Calu3 (cell line): ENCODE data around the gene INCENP. TPM values are rescaled to one million over a fixed set of nuclear protein-coding genes. Genes with fewer than 3 reads are reported as not detected.
A peak's percentile ranks its signal among the peaks of the same experiment; 100 is the strongest.

Experiments used
- BruUV-seq: library from RNA; stranded (reverse); fragments of 400-500 nt; replicated peaks from 2 replicates; lab custom pipeline; 2021; lab: Mats Ljungman, UMichigan
- CTCF ChIA-PET: fragments of 300-600 bp; sonication (Branson Sonifier 250); formaldehyde crosslinking; loops from one replicate; lab custom pipeline; 2022; ENCODE audit warnings: antibody characterized with exemption; lab: Charles Lee
- DNase-seq: peaks from one replicate; pipeline ENCODE4 v3.0.0; 2022
- H3K27ac Mint-ChIP-seq: one replicate; pipeline ENCODE4 v1.8.0; 2022; ENCODE audit warnings: mixed read lengths; ENCODE audit not compliant: unreplicated experiment
- H3K27me3 Mint-ChIP-seq: one replicate; pipeline ENCODE4 v1.8.0; 2022; ENCODE audit warnings: mixed read lengths; ENCODE audit not compliant: unreplicated experiment
- H3K36me3 Mint-ChIP-seq: one replicate; pipeline ENCODE4 v1.8.0; 2022; ENCODE audit warnings: mild to moderate bottlenecking, moderate library complexity, mixed read lengths; ENCODE audit not compliant: insufficient read depth, unreplicated experiment
- H3K4me1 Mint-ChIP-seq: one replicate; pipeline ENCODE4 v1.8.0; 2022; ENCODE audit warnings: mild to moderate bottlenecking, low read depth, mixed read lengths; ENCODE audit not compliant: unreplicated experiment
- H3K4me3 Mint-ChIP-seq: one replicate; pipeline ENCODE4 v1.8.0; 2022; ENCODE audit warnings: mild to moderate bottlenecking, low read depth, moderate library complexity, mixed read lengths; ENCODE audit not compliant: unreplicated experiment
- H3K9me3 Mint-ChIP-seq: one replicate; pipeline ENCODE4 v1.8.0; 2022; ENCODE audit warnings: low read depth, mixed read lengths; ENCODE audit not compliant: unreplicated experiment
- intact Hi-C: fragments of 100-400 bp; cut with micrococcal nuclease; formaldehyde crosslinking; loops from one replicate; pipeline ENCODE4 v1.10.0; 2022; ENCODE audit not compliant: unreplicated experiment
- total RNA-seq: library from RNA; stranded (reverse); gene quantifications from 2 replicates; pipeline ENCODE4 v1.2.3, GENCODE V29; 2022
- TF ChIP-seq, protein P1 (sequence below): fragments of 200-600 bp; IDR thresholded peaks from one replicate; pipeline ENCODE4 v1.8.0; 2022; ENCODE audit warnings: antibody characterized with exemption; ENCODE audit not compliant: unreplicated experiment

Gene INCENP
- total RNA-seq, 1 experiment from 2014 or later, result 115 TPM

DNA sequence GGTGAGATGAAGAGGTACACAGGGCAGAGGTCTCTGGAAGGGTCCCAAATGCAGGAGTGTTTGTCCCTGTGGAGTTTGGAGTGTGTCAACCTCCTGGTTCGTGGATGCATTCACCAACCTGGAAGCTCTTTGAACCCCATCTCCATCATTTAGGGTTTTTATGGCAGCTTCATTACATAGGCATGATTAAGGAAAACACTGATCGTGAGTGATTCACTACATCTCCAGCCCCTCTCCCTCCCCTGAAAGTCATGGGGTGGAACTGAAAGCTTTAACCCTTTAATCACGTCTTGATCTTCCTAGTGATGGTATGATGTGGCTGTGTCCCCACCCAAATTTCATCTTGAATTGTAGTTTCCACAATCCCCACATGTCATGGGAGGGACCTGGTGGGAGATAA is 19.8 kb upstream of the INCENP start:
- no TSS peak for BruUV-seq
- CTCF ChIA-PET, result interaction anchor here (0.6 kb wide), 1 partner anchor 237 kb away, joined by 3 read pairs; no protein-coding TSS in a partner anchor
- Mint-ChIP-seq H3K9me3 (peaks cover 2% of the 10 kb centered on the region), H3K4me1 (peaks cover 1% of the 10 kb centered on the region), H3K36me3 (no peaks in the 10 kb centered on the region), H3K27me3 (peaks cover 20% of the 10 kb centered on the region), H3K27ac (no peak overlapping the region), H3K4me3 (no peak overlapping the region)
- intact Hi-C loops, result no loop called here
- DNase-seq, result no peak
- TF ChIP-seq, protein P1, sequence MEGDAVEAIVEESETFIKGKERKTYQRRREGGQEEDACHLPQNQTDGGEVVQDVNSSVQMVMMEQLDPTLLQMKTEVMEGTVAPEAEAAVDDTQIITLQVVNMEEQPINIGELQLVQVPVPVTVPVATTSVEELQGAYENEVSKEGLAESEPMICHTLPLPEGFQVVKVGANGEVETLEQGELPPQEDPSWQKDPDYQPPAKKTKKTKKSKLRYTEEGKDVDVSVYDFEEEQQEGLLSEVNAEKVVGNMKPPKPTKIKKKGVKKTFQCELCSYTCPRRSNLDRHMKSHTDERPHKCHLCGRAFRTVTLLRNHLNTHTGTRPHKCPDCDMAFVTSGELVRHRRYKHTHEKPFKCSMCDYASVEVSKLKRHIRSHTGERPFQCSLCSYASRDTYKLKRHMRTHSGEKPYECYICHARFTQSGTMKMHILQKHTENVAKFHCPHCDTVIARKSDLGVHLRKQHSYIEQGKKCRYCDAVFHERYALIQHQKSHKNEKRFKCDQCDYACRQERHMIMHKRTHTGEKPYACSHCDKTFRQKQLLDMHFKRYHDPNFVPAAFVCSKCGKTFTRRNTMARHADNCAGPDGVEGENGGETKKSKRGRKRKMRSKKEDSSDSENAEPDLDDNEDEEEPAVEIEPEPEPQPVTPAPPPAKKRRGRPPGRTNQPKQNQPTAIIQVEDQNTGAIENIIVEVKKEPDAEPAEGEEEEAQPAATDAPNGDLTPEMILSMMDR, result no peak

DNA sequence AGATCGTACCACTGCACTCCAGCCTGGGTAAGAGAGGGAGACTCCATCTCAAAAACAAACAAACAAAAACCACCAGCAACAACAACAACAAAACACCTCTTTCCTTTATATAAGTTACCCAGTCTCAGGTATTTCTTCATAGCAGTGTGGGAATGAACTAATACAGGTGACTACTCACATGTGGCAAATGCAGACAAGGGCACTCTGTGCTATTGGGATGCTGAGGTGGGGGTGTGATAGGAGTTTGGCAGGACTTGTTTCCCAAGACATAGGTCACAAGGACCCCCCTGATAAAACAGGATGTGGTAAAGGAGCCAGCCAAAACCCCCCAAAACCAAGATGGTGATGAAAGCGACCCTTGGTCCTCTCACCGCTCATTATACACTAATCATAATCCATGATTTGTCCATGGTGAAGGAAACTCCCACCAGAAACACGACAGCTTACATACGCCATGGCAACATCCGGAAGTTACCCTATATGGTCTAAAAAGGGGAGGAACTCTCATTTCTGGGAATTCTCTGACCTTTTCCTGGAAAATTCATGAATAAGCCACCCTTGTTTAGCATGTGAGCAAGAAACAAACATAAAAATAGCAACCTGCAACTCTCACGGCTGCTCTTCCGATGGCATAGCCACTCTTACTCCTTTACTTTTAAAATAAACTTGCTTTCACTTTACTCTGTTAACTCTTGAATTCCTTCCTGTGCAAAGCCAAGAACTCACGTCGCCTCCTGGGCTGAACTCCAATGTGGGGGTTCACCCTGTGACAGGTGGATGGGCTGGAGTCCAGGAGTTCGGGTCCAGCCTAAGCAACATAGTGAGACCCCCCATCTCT is 18.8 kb upstream of the INCENP start:
- CTCF ChIA-PET, result no interaction called here
- peaks cover 9% of the 10 kb centered on the region for H3K4me1 Mint-ChIP-seq
- TF ChIP-seq, protein P1, result no peak
- H3K9me3 Mint-ChIP-seq, result peaks cover 2% of the 10 kb centered on the region
- no peaks in the 10 kb centered on the region for H3K36me3 Mint-ChIP-seq
- intact Hi-C loops, result no loop called here
- BruUV-seq, result no TSS peak
- no peak overlapping the region for H3K27ac Mint-ChIP-seq
- no peak overlapping the region for H3K4me3 Mint-ChIP-seq
- no peak for DNase-seq
- peaks cover 20% of the 10 kb centered on the region for H3K27me3 Mint-ChIP-seq

DNA sequence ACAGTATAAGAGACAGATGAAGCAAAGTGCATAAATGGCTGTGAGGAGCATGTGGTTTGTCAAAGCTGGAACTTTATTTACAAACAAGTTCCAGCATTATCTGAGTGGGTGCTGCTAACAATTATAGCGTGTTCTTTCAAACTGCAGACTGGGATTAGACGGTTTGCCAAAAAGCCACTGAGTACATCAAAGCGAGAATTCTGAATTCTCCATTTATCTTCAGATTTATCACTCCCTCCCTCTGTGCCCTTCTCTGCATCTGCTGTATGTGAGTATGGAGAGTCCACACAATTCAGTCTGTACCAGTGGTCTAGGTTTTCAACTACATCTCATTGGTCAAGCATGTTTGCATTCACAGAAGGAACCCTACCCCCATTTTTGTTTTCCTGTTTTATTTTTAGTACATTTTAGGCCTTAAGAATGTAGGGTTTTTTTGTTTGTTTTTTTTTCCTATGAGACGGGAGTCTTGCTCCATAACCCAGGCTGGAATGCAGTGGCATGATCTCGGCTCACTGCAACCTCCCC is 18.1 kb upstream of the INCENP start:
- Mint-ChIP-seq H3K27me3 (peaks cover 20% of the 10 kb centered on the region), H3K4me1 (peaks cover 9% of the 10 kb centered on the region), H3K9me3 (peaks cover 2% of the 10 kb centered on the region), H3K27ac (no peak overlapping the region), H3K36me3 (no peaks in the 10 kb centered on the region), H3K4me3 (no peak overlapping the region)
- intact Hi-C loops, result no loop called here
- CTCF ChIA-PET, result interaction anchor here (0.7 kb wide), 2 partner anchors 138 to 450 kb away, joined by 3 read pairs; no protein-coding TSS in a partner anchor
- no TSS peak for BruUV-seq
- TF ChIP-seq, protein P1, result no peak
- DNase-seq, result no peak

DNA sequence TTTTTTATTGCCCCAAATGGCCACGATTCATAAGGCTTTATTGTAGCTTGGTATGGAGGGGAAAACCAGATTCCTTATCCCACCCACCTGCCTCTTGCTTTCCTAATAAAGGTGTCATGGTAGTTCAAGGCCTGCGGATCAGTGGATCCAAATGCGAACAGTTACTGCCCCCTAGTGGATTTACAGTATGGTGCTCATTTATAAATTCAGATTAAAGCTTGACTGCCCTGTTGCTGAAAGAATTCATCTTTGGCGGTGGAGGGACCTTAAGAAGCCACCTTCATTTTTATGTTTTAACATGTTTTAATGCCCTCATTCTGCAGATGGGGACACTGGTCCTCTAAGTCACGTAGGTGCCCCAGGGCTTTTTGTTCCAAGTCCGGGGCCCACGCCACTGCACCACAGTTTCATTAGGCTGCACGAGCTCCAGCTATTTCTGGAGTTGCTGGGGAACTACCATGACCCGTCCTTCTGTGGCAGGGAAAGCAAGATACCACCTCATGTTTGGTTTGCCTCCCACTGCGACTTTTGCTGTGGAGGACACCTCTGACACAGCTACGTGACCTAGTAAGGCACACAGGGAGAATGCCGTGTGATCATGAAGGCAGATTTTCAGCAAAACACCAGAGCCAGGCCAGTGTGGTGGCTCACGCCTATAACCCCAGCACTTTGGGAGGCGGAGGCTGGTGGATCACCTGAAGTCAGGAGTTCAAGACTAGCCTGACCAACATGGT is 15.6 kb upstream of the INCENP start:
- Mint-ChIP-seq H3K36me3 (peaks cover 6% of the 10 kb centered on the region), H3K9me3 (peaks cover 2% of the 10 kb centered on the region), H3K4me3 (no peak overlapping the region), H3K27ac (no peak overlapping the region), H3K4me1 (peaks cover 9% of the 10 kb centered on the region), H3K27me3 (peaks cover 18% of the 10 kb centered on the region)
- intact Hi-C loops, result loop anchor here (1.0 kb wide), 2 partner anchors 209 to 311 kb away; no protein-coding TSS in a partner anchor
- peak; percentile 48 for DNase-seq
- TF ChIP-seq, protein P1, result peak; percentile 69
- BruUV-seq, result no TSS peak
- CTCF ChIA-PET, result interaction anchor here (0.6 to 3.0 kb wide), 12 partner anchors 12 to 766 kb away, joined by 3 to 47 read pairs (median 5); partner anchors contain the start of gene INCENP
